Epidermal melanocyte (primary cell): ENCODE data around the gene RNF19B.
"Not testable (repeated sequence)": the region's sequence is repeated elsewhere in the genome, so short reads cannot be mapped to it uniquely, and the experiment has no call there.

ENCODE experiments used
- DNase-seq: peaks from one replicate; pipeline ENCODE4 v3.0.0; 2011; ENCODE audit warnings: low spot score; ENCODE audit not compliant: insufficient read length

Gene RNF19B

GRCh38 chr1:32933742-32934322, 30.8 kb downstream of the RNF19B start:
- DNase-seq: no peak

- no peak for DNase-seq
Observed at GRCh38 chr1:32931760-32932159, 32.8 kb downstream of the RNF19B start.

- no peak for DNase-seq
Observed at GRCh38 chr1:32929366-32929765, 35.2 kb downstream of the RNF19B start.

GRCh38 chr1:32928715-32929114, 35.9 kb downstream of the RNF19B start:
- no peak for DNase-seq

GRCh38 chr1:32928285-32928684, 36.3 kb downstream of the RNF19B start:
- no peak for DNase-seq

GRCh38 chr1:32927441-32927840, 37.2 kb downstream of the RNF19B start:
- no peak for DNase-seq

- no peak for DNase-seq
Observed at GRCh38 chr1:32926562-32926961, 38.0 kb downstream of the RNF19B start.

- DNase-seq: no peak
Observed at GRCh38 chr1:32925403-32926162, 39.0 kb downstream of the RNF19B start.

GRCh38 chr1:32924881-32925344, 39.7 kb downstream of the RNF19B start:
- DNase-seq: no peak

- DNase-seq: no peak
Observed at GRCh38 chr1:32920833-32921232, 43.8 kb downstream of the RNF19B start.

GRCh38 chr1:32919811-32920733, 44.5 kb downstream of the RNF19B start:
- DNase-seq: no peak

GRCh38 chr1:32918179-32918578, 46.4 kb downstream of the RNF19B start:
- no peak for DNase-seq

GRCh38 chr1:32917521-32917920, 47.1 kb downstream of the RNF19B start:
- DNase-seq: no peak

- no peak for DNase-seq
Observed at GRCh38 chr1:32915766-32916706, 48.6 kb downstream of the RNF19B start.

GRCh38 chr1:32910319-32910718, 54.3 kb downstream of the RNF19B start:
- no peak for DNase-seq

- DNase-seq: no peak
Observed at GRCh38 chr1:32907435-32907834, 57.2 kb downstream of the RNF19B start.

GRCh38 chr1:32906654-32907053, 58.0 kb downstream of the RNF19B start:
- no peak for DNase-seq

GRCh38 chr1:32905588-32905987, 59.0 kb downstream of the RNF19B start:
- DNase-seq: not testable (repeated sequence)

GRCh38 chr1:32904797-32905196, 59.8 kb downstream of the RNF19B start:
- no peak for DNase-seq

- DNase-seq: no peak
Observed at GRCh38 chr1:32903991-32904785, 60.4 kb downstream of the RNF19B start.
